H9 (cell line): Measurements from ENCODE around the gene NOS1AP. TPM values are rescaled to one million over a fixed set of nuclear protein-coding genes. Genes with fewer than 3 reads are reported as not detected.
"Not testable (repeated sequence)": the region's sequence is repeated elsewhere in the genome, so short reads cannot be mapped to it uniquely, and the experiment has no call there.

Experiments
- DNase-seq: peaks from one replicate; pipeline ENCODE4 v3.0.0-alpha.2; 2017
- H2AFZ ChIP-seq: one replicate; pipeline ENCODE4 v1.6.1; 2013; ENCODE audit warnings: mild to moderate bottlenecking, low read length, control low read depth, moderate library complexity
- H2AK5ac ChIP-seq: 2 replicates; pipeline ENCODE4 v1.6.1; 2013; ENCODE audit warnings: low read length, control low read depth, mixed read lengths; ENCODE audit not compliant: insufficient read length
- H2BK120ac ChIP-seq: one replicate; pipeline ENCODE4 v1.6.1; 2013; ENCODE audit warnings: low read depth, mild to moderate bottlenecking, low read length, control low read depth, inconsistent platforms; ENCODE audit not compliant: poor library complexity, severe bottlenecking
- H2BK12ac ChIP-seq: 2 replicates; pipeline ENCODE4 v1.6.1; 2013; ENCODE audit warnings: low read length, control low read depth, mixed read lengths, low read depth; ENCODE audit not compliant: insufficient read length
- H2BK15ac ChIP-seq: 2 replicates; pipeline ENCODE4 v1.6.1; 2013; ENCODE audit warnings: low read depth, low read length, control low read depth
- H2BK20ac ChIP-seq: one replicate; pipeline ENCODE4 v1.6.1; 2013; ENCODE audit warnings: low read depth, mild to moderate bottlenecking, low read length, control low read depth, inconsistent platforms; ENCODE audit not compliant: poor library complexity, severe bottlenecking
- H2BK5ac ChIP-seq: 2 replicates; pipeline ENCODE4 v1.6.1; 2013; ENCODE audit warnings: low read length, control low read depth, mixed read lengths; ENCODE audit not compliant: insufficient read length
- H3K14ac ChIP-seq: 2 replicates; pipeline ENCODE4 v1.6.1; 2013; ENCODE audit warnings: low read length, control low read depth; ENCODE audit not compliant: insufficient read depth
- H3K18ac ChIP-seq: 2 replicates; pipeline ENCODE4 v1.6.1; 2013; ENCODE audit warnings: low read depth, mild to moderate bottlenecking, mixed read lengths, low read length, control low read depth; ENCODE audit not compliant: insufficient read length
- H3K23ac ChIP-seq: 2 replicates; pipeline ENCODE4 v1.6.1; 2013; ENCODE audit warnings: low read length, control low read depth, mixed read lengths, low read depth; ENCODE audit not compliant: insufficient read length
- H3K23me2 ChIP-seq: 2 replicates; pipeline ENCODE4 v1.6.1; 2013; ENCODE audit warnings: low read depth, mild to moderate bottlenecking, mixed read lengths, low read length, control low read depth; ENCODE audit not compliant: insufficient read length, poor library complexity, severe bottlenecking
- H3K27ac ChIP-seq: 2 replicates; pipeline ENCODE4 v1.5.1; 2013; ENCODE audit warnings: low read length, control low read depth, mixed read lengths, low read depth; ENCODE audit not compliant: insufficient read length
- H3K27me3 ChIP-seq: 2 replicates; pipeline ENCODE4 v1.6.1; 2013; ENCODE audit warnings: low read length, control low read depth, inconsistent platforms; ENCODE audit not compliant: insufficient read depth
- H3K4ac ChIP-seq: 2 replicates; pipeline ENCODE4 v1.6.1; 2013; ENCODE audit warnings: low read depth, mild to moderate bottlenecking, control low read depth, inconsistent platforms, low read length, moderate library complexity
- H3K4me1 ChIP-seq: 2 replicates; pipeline ENCODE4 v1.6.1; 2013; ENCODE audit warnings: low read length, control low read depth, inconsistent platforms; ENCODE audit not compliant: insufficient read depth
- H3K4me2 ChIP-seq: 2 replicates; pipeline ENCODE4 v1.6.1; 2013; ENCODE audit warnings: low read length, control low read depth, mixed read lengths; ENCODE audit not compliant: insufficient read length, insufficient read depth
- H3K56ac ChIP-seq: 2 replicates; pipeline ENCODE4 v1.6.1; 2013; ENCODE audit warnings: low read depth, mild to moderate bottlenecking, mixed read lengths, low read length, control low read depth; ENCODE audit not compliant: insufficient read length
- H3K79me1 ChIP-seq: 2 replicates; pipeline ENCODE4 v1.6.1; 2013; ENCODE audit warnings: low read depth, mild to moderate bottlenecking, moderate library complexity, low read length, control low read depth, inconsistent platforms; ENCODE audit not compliant: insufficient read depth, poor library complexity, severe bottlenecking
- H3K79me2 ChIP-seq: 2 replicates; pipeline ENCODE4 v1.6.1; 2013; ENCODE audit warnings: low read length, control low read depth, inconsistent platforms; ENCODE audit not compliant: insufficient read depth
- H3K9ac ChIP-seq: 2 replicates; pipeline ENCODE4 v1.6.1; 2013; ENCODE audit warnings: low read length, control low read depth, mixed read lengths; ENCODE audit not compliant: insufficient read length; ENCODE audit errors: extremely low read depth
- H3K9me3 ChIP-seq: one replicate; pipeline ENCODE4 v1.6.1; 2013; ENCODE audit warnings: low read depth, low read length, inconsistent platforms; ENCODE audit not compliant: control insufficient read depth
- H3T11ph ChIP-seq: one replicate; pipeline ENCODE4 v1.6.1; 2013; ENCODE audit warnings: mild to moderate bottlenecking, low read length, control low read depth, inconsistent platforms
- H4K20me1 ChIP-seq: one replicate; pipeline ENCODE4 v1.6.1; 2013; ENCODE audit not compliant: control insufficient read depth, insufficient read length, insufficient read depth
- H4K5ac ChIP-seq: 2 replicates; pipeline ENCODE4 v1.6.1; 2013; ENCODE audit warnings: low read depth, mild to moderate bottlenecking, mixed read lengths, low read length, control low read depth; ENCODE audit not compliant: insufficient read length
- H4K8ac ChIP-seq: replicated peaks from 2 replicates; pipeline ENCODE4 v1.6.1; 2013; ENCODE audit warnings: low read length, control low read depth, mixed read lengths, low read depth; ENCODE audit not compliant: insufficient read length
- H4K91ac ChIP-seq: 2 replicates; pipeline ENCODE4 v1.6.1; 2013; ENCODE audit warnings: low read depth, mild to moderate bottlenecking, moderate library complexity, mixed read lengths, low read length, control low read depth; ENCODE audit not compliant: insufficient read length
- H3K27ac Mint-ChIP-seq, 3 experiments: 2 replicates in 2 of 3; 3 replicates in 1 of 3; pipeline ENCODE4 v1.8.0; 2020 to 2021; ENCODE audit warnings: mixed read lengths in 3 of 3, mild to moderate bottlenecking in 1 of 3, moderate library complexity in 1 of 3
- H3K27me3 Mint-ChIP-seq: 2 replicates; pipeline ENCODE4 v1.8.0; 2021; ENCODE audit warnings: low read depth, mild to moderate bottlenecking, moderate library complexity, mixed read lengths
- H3K36me3 Mint-ChIP-seq, 3 experiments: 2 replicates in 2 of 3; 3 replicates in 1 of 3; pipeline ENCODE4 v1.8.0; 2020 to 2021; ENCODE audit warnings: low read depth in 3 of 3, mixed read lengths in 3 of 3; ENCODE audit not compliant: insufficient read depth in 1 of 3
- H3K4me1 Mint-ChIP-seq, 2 experiments: 2 replicates each; pipeline ENCODE4 v1.8.0; 2020; ENCODE audit warnings: mixed read lengths in 2 of 2
- H3K4me3 Mint-ChIP-seq, 2 experiments: 2 replicates in 1 of 2; 3 replicates in 1 of 2; pipeline ENCODE4 v1.8.0; 2020 to 2021; ENCODE audit warnings: mild to moderate bottlenecking in 2 of 2, mixed read lengths in 2 of 2, moderate library complexity in 1 of 2
- H3K9me3 Mint-ChIP-seq, 2 experiments: 2 replicates in 1 of 2; 3 replicates in 1 of 2; pipeline ENCODE4 v1.8.0; 2020; ENCODE audit warnings: mild to moderate bottlenecking in 2 of 2, mixed read lengths in 2 of 2, moderate library complexity in 1 of 2
- CTCF ChIP-seq: fragments of 200-600 bp; sonication (generic); conservative IDR thresholded peaks from 3 replicates; pipeline ENCODE4 v1.8.0; 2021; ENCODE audit warnings: antibody characterized with exemption, mild to moderate bottlenecking
- WGBS: extraction: QIAGEN DNeasy Blood & Tissue Kit; methylation state at CpG from one replicate; pipeline ENCODE4 v1.1.7; 2013; ENCODE audit warnings: missing lambda C conversion rate, low lambda C conversion rate, mixed read lengths; ENCODE audit not compliant: insufficient read length; ENCODE audit errors: extremely low coverage; 5-methylcytosine and 5-hydroxymethylcytosine counted together
- total RNA-seq: library from RNA; stranded (reverse); gene quantifications from 2 replicates; pipeline ENCODE4 v1.2.1, GENCODE V29; 2021

The NOS1AP gene
- total RNA-seq, 1 experiment from 2014 or later, result 8.4 TPM

- Histone ChIP-seq H4K91ac (no peak overlapping the region), H2BK15ac (no peak overlapping the region), H4K8ac (no peak overlapping the region), H2AK5ac (no peak overlapping the region), H4K5ac (no peak overlapping the region), H3K18ac (no peak overlapping the region), H3K79me1 (no peaks in the 10 kb centered on the region), H3K27me3 (no peaks in the 10 kb centered on the region), H3K9me3 (no peaks in the 10 kb centered on the region), H2BK5ac (no peak overlapping the region), H3K56ac (no peak overlapping the region), H3K27ac (no peak overlapping the region), H3K14ac (no peak overlapping the region), H3K9ac (no peak overlapping the region), H3K23me2 (peaks cover 1% of the 10 kb centered on the region), H3K23ac (no peak overlapping the region), H2BK120ac (no peak overlapping the region), H3K79me2 (no peaks in the 10 kb centered on the region), H3K4ac (no peak overlapping the region), H2BK20ac (no peak overlapping the region), H3K4me1 (peaks cover 2% of the 10 kb centered on the region; the same call in 1 of the 2 replicates), H4K20me1 (no peaks in the 10 kb centered on the region), H2BK12ac (no peak overlapping the region), H3T11ph (no peak overlapping the region), H2AFZ (no peak overlapping the region), H3K4me2 (no peak overlapping the region)
- peak overlapping the region in 1 of 3 experiments; percentile 26; a peak in 1 of 7 replicates for H3K27ac Mint-ChIP-seq
- H3K4me1 Mint-ChIP-seq, result peaks cover 23 to 25% of the 10 kb centered on the region in 2 experiments
- no peaks in the 10 kb centered on the region for H3K36me3 Mint-ChIP-seq
- no peak for TF ChIP-seq CTCF
- no peaks in the 10 kb centered on the region; a peak in 1 of 5 replicates for H3K9me3 Mint-ChIP-seq
- WGBS, result no CpG with 5 or more reads among the region's 2 CpGs
- H3K27me3 Mint-ChIP-seq, result peaks cover under 1% of the 10 kb centered on the region; the same call in 1 of the 2 replicates
- H3K4me3 Mint-ChIP-seq, result no peak overlapping the region
- DNase-seq, result no peak
Measured at GRCh38 chr1:162065016-162065415, 4.5 kb upstream of the NOS1AP start.

- not testable (repeated sequence) for DNase-seq, H3K4me3 Mint-ChIP-seq, H3K36me3 Mint-ChIP-seq, H2AK5ac ChIP-seq, H2BK120ac ChIP-seq, H2BK15ac ChIP-seq, H3K4me1 ChIP-seq, H3K56ac ChIP-seq, H3K18ac ChIP-seq, H2AFZ ChIP-seq, H4K5ac ChIP-seq, H3K27me3 ChIP-seq, H2BK5ac ChIP-seq, H4K91ac ChIP-seq, H3K79me1 ChIP-seq, H3K14ac ChIP-seq, H3K4ac ChIP-seq, H3K9ac ChIP-seq, H3T11ph ChIP-seq, H2BK20ac ChIP-seq, H4K8ac ChIP-seq, H3K79me2 ChIP-seq, H3K27ac Mint-ChIP-seq, H3K4me2 ChIP-seq, H3K27ac ChIP-seq, H3K27me3 Mint-ChIP-seq, H3K9me3 ChIP-seq, H2BK12ac ChIP-seq, H3K9me3 Mint-ChIP-seq, H3K23ac ChIP-seq, H4K20me1 ChIP-seq
- H3K4me1 Mint-ChIP-seq, result peaks cover 33 to 35% of the 10 kb centered on the region in 2 experiments
- peaks cover 16% of the 10 kb centered on the region for H3K23me2 ChIP-seq
- no CpG with 5 or more reads among the region's 4 CpGs for WGBS
Measured at GRCh38 chr1:162066836-162067235, 2.7 kb upstream of the NOS1AP start.
